Pulmonary artery endothelial cell (primary cell): ENCODE data around the gene LRCOL1. TPM values are rescaled to one million over a fixed set of nuclear protein-coding genes. Genes with fewer than 3 reads are reported as not detected.

Source experiments
- DNase-seq: peaks from one replicate; pipeline ENCODE4 v3.0.0-alpha.2; 2011; ENCODE audit warnings: low read depth, low spot score
- total RNA-seq: library from RNA; depleted of rRNA; stranded (reverse); fragments of >200 nt; gene quantifications from 2 replicates; pipeline ENCODE4 v1.2.3, GENCODE V29; 2014

The LRCOL1 gene
- total RNA-seq, 1 donor from 2014 or later: not detected

DNA sequence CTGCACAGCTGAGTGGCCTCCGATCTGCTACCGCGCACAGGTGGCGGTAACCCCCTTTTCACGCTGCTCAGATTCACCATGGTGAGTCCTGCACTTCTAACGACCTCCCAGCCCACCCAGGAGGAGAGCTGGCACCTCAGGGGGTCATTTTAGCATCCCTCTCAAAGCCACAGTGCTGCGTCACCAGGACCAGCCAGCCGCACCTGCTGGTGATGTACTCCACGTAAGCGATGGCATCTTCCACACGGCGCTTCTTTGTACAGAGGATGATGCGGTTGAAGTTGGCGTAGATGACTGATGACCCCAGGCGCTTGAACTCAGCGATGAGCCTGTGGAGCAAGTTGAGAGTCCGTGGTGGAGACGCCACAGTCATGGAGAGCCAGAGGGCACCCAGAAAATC is 27.4 kb upstream of the LRCOL1 start:
- no peak for DNase-seq

DNA sequence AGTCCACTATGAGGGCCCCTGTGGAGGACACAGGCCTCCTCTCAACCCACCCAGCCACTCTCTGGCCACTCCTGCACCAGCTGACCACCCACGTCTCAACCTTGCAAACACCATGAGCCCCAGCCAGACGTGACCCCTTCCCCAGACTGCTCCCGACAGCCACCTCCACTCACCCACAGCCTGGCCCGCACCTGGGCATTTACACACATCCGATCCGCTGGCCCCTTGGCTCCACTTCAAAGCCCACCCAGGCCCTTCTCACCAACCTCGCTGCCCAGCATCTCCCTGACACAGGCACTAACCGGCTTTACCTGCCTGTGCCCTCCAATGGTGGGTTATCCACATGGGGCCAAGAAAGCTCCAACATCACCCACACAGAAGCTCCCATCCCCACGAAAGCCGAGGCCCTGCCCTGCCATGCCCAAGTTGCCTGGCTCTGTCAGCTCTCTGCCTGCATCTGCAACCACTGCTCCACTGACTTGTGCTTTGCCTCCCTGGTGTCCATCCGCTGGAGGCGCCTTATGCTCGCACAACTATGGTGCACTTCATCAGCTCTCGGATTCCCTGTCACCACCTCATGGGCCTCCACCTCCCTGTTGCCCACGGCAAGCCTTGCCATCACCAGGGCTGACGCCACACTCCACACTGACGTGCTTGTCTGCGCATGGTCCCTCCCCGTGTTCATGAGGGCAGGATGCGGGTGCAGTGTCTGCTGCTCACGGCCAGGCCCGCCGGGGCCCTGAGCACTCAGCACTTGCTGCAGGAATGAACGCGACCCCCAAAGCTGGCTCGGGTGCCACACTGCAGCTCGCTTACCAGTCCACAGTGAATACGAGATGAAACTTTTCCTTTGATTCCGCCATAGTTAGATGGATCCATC is 24.9 kb upstream of the LRCOL1 start:
- DNase-seq: no peak

DNA sequence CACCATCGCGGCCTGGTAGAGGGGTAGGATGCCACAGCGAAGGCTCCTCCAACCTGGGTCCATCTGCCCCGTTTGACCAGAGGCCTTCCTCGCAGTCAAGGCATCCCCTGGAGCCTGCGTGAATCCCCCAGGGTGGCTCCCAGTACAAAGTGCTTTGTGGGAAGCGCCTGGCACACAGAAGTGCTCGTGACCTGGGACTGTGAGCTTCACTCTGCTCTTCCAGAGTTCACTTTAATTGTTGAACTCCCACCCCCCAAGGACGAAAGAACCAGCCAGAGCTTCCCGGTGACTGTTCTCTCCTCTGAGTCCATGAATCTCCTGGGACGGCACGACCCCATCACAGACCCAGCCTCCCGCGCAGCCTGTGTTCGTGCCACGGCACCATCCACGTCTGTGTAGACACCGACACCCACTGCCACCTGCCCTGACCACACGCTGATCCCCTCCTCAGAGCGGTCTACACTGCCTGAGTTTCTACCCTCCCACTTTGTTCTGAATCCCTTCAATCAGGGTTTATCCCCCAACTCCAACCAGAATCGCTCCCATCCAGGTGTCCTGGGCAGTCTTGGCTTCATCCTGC is 24.1 kb upstream of the LRCOL1 start:
- DNase-seq: no peak

DNA sequence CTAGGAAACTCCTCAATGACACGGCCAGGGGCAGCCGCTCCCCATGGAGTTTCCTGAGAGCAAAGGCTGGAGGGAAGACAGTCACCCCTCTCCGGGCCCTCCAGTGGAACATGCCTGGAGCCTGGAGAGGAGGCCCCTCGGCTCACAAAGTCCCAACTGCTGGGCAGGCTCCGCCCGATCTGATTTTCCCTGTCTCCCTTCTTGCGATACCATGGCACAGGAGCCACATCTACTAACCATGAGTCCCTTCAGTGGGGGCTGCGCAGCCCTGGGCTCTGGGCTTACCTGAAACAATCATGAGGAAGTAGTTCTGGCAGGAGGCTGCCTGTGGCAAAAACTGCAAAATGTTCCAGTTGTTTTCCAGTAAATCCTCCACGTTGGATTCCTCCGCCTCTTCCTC is 23.5 kb upstream of the LRCOL1 start:
- DNase-seq: no peak

DNA sequence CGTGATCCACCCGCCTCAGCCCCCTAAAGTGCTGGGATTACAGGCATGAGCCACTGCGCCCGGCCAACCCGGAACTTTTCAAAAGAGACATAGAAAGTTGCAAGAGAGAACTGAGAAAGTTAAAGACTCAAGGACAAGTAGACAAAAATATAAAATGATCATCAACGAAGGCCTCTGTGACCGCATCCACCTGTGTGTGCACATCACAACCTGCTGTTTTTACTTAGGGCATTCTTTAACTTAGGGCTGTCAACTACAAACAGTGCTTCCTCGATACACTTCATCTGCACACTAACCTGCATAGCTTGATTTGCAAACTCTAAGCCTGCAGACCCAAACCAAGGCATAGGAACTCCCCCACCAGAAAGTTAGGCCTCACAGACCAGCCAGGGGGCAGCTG is 23.0 kb upstream of the LRCOL1 start:
- DNase-seq: no peak

DNA sequence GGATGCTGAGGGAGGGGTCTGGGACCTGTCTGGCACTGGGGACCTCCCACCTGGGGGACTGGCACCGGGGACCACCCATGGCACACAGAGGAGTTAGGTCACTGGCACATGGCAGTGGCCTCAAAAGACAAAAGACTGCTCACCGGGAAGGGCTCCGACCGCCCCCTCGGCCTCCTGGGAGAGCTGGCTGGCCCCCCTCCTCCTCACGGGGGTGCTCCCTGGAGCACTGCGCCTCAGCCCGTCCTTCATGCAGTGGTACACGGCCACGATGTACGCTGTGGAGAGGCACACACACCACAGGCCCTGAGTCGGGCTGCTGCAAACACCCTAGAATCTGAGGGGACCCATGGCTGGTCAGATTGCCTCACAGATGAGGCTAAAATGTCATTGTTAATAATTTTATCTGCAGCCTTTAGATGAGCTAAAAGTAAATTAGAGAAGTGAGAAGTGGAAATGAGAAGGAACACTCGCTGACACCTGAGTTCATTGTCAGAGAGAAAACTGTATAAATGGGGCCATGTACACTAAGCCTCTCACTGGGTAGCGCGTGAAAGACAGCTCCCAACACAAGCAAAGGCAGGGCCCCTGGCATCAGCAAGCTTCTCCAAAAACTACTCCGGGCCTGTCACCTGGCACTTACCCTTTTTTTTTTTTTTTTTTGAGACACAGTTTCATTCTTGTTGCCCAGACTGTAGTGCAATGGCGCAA is 22.3 kb upstream of the LRCOL1 start:
- DNase-seq: no peak

DNA sequence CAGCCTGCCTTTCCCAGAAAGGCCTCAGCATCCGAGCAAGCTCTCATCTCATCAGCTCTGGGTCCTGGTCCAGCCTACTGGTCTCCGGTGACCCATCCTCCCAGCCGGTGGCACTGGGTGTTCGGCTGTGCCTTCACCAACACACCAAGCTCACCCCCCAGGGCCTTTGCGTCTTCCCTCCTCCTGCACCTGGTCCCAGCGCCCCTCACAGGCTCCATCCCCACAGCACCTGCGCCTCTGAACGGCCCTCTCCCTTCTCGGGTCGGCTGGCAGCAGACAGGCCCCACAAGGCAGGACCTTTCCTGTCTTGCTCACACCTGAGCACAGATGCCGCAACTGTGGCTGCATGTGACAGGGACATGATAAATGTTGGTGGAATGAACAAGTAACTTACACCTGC is 21.3 kb upstream of the LRCOL1 start:
- DNase-seq: no peak

DNA sequence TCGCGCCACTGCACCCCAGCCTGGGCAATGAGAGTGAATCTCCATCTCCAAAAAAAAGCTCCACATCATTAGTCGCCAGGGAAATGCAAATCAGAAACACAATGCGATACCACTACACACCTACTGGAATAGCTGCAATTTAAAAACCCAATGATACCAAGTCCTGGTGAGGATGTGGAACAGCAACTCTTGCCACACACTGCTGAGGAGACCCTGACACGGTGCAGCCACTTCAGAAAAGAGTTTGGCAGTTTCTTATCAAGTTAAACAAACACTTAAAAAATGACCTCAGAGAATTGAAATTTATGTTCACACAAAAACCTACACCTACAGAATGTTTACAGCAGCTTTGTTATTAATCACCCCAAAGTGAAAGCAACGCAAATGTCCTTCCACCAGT is 20.3 kb upstream of the LRCOL1 start:
- DNase-seq: no peak

DNA sequence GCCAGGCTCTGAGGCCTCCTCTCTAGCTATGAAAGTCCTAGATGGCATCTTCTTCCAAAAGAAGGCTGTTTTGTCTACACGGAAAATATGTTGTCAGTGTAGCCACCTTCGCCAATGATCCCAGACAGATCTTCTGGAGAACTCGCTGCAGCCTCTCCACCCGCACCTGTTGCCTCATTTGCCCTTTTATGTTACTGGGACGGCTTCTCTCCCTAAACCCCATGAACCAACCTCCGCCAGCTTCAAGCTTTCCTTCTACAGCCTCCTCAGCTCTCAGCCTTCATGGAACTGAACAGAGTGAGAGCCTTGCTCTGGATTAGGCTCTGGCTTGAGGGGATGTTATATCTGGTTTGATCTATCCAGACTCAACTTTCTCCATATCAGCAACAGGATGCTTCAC is 18.9 kb upstream of the LRCOL1 start:
- no peak for DNase-seq

DNA sequence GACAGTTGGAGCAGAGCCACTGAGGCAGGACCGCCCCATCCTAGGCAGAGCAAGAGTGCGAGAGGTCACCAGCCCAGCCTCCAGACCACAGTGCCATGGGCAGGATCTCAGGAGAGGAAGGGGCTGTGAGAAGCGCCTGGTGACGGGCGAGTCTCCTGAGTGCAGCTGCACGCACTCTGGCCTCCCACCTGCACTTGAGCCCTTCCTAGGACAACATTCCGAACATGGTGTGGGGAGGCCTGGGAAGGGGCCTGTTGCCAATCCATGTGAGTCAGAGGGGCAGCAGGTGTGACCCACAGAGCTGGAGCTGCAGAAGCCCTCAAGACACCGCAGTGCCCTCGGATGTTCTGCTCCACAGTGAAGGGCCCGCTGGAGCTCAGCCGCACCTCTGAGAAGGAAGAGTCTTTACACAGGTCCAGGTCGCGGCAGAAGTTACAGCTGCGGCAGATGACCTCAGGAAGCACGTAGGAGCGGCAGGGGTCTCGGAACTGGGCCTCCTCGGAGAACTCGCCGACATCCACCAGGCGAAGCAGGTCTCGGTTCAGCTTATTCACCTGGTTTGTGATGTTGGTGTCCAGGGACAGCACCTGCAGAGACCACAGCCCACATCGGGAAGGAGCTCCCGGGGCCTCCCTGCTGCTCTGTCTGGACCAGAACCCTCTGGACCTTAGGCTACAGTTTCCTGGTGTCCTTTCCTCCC is 15.5 kb upstream of the LRCOL1 start:
- DNase-seq: no peak

DNA sequence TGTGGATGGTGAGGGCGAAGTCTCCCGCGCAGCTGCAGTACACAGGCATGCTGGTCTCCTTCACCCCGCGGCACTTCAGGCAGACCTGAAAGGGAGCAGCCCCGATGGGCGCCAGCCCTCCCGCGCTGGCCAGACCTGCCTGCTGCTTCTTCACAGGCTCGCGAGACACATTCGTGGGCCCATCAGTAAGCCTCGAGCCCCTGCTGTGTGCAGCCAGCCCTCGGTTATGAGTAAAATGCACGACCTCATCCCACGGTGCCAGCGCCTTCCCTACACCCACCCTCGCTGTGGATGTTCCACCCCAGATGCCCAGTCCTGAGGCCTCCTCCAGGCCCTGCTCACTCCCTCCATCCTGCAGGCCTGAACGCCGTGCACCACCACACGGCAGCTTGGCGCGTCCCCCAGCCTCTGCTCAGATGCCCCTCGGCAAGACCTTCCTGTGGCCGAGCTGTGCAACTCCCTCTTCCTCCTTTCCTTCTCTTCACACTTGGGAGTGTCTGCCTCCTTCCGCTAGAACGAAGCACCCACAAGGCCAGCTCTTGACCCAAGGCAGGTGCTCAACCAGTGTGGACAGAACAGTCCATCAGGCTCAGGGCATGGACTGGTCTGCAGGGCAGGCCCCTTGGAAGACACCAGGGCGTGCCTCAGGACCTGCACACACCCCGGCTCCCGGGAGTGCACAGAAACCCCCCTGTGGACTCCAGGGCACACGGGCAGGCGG is 14.7 kb upstream of the LRCOL1 start:
- no peak for DNase-seq

DNA sequence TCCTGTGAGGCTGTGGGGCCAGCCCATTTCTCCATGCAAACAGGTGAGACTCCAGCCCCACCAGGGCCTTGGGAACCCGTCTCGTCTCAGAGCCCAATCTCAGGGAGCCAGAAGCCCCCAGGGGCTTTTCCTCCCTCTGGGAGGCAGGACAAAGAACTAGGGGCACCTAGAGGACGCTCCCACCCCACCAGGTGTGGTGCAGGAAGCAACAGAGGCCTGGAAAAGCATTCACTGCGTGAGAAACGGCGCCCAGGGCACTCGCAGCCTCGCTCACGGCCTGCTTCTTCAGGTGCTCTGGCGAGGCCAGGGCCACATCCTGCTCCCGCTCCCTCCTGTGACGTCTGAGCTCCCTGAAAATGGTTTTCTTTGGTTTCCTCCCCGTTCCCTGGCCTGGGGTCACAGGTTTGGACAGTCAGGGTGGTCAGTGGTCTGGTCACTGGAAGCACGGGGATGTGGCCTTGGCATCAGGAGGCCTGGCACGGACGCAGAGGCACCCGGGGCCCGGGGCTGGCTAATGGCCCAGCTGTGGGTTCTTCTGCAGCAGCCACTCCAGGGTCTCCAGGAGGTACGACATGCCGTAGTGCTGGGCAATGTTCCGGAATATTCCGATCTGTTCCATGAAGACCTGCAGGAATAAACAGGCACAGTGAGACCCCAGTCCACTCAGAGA is 13.9 kb upstream of the LRCOL1 start:
- DNase-seq: no peak

DNA sequence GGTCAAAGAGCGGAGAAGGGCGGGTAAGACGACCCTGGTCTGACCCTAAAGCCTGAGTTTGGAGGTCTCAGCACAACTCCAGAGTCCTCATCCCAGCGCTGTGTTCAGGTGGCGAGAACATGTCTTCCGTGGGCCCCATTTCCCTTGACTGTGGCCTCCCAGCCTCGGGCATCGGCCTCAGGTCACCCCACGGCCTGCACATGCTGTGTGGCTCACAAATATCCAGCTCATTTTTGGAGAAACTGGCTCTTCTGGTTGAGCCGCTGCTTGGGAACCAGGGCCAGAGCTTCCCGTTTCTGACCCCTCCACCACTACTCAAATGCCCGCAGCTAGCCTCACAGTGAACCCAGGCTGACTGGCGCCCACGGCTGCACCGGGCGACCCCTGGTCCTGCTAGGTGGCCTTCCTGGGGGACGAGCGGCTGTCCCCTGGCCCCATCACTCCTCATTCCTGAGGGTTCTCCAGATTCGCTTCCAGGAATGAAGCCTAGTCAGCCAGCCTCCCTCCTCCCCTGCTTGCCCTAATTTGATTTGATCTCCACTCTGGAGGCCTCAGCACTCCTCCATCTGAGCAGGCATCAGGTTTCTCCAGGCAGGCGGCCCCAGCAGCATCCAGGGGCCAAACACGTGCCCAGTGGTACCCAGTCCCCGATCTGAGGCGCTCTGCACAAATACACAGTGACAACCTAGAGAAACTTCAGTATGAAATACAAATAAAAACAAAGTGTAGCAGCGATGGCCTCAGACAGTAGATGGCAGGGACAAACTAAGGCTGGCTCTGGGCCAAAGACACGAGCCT is 12.9 kb upstream of the LRCOL1 start:
- DNase-seq: no peak

DNA sequence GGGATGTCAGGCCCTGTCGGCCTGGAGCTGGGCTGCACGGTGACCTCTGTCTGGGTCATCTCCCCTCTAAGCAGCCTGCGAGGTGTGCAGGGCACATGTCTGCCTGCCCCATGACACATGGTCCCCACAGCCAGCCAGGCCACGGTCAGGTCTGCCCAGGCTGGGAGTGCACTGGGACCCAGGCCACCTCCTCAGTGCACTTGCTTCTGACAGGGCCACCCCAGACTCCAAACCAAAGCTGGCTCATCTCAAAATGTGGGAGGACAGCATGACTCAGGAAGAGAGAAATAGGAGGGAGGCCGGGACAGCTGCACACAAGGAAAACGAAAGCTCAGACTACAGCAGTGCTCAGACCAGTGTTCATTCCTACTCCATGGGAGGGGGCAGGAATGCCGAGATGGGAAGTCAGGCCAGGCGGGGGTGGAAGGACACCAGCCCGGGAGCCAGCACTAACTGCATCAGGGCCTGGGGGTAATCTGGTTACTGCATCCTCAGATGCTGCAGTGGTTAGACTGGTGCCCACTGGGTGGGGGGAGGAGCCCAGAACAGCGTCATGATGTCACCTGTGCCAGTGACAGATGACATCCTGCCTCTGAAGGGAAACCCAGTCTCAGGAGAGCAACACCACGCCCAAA is 12.2 kb upstream of the LRCOL1 start:
- DNase-seq: no peak

DNA sequence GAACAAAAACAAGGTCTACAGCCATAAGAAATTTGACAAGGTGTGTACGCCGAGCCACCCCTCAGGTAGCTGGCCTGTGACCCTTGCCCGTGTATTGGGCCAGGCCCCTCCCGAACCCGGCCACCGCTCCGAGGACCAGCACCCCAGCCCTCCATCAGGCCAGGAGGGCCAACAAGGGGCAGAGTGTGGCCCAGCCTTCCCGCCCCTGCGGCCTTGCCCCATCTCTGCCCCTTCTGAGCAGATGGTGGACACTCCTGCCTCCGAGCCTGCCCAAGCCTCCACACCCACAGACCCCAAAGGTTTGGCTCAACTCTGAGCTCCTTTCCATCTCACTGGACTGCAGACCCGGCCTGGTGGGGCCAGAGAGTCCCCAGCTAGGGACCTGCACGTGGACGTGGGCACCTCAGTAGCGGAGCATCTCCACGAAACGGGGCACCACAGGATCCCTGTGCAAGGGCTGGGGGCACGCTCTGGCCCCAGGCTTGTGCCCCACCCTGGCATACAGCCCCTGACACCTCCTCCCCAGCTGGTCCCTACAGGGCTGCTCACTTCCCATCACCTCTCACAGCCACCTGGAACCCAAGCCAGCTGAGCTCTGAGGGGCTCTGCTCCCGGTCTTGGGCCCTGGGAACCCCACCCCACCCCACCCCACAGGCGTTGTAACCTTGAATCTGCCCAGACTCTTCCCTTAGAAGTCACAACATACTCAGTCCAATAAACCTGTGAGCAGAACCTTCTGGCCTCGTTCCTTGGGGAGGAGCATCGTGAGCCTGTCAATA is 11.5 kb upstream of the LRCOL1 start:
- DNase-seq: no peak

DNA sequence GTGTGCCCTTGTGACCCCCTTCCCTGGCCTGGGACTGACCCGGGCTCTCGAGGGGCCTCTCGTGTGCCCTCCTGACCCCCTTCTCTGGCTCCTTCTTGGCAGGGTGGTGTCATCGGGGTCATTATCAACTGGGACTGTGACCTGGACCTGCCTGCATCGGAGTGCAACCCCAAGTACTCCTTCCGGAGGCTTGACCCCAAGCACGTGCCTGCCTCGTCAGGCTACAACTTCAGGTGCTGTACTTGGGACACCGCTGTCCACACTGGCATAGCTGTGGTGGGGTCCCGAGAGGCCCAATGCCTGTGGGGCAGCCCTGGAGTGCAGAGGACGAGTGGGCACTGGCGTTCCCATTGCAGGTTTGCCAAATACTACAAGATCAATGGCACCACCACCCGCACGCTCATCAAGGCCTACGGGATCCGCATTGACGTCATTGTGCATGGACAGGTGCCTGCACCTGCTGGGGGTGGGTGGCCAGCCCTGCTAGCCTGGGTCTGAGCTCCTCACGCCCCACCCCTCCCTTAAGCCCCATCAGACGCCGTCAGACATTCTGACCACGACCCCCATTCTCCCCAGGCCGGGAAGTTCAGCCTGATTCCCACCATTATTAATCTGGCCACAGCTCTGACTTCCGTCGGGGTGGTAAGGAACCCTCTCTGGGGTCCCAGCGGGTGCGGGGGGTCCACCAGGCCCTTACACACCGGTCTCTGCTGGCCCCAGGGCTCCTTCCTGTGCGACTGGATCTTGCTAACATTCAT is 10.7 kb upstream of the LRCOL1 start:
- DNase-seq: no peak

DNA sequence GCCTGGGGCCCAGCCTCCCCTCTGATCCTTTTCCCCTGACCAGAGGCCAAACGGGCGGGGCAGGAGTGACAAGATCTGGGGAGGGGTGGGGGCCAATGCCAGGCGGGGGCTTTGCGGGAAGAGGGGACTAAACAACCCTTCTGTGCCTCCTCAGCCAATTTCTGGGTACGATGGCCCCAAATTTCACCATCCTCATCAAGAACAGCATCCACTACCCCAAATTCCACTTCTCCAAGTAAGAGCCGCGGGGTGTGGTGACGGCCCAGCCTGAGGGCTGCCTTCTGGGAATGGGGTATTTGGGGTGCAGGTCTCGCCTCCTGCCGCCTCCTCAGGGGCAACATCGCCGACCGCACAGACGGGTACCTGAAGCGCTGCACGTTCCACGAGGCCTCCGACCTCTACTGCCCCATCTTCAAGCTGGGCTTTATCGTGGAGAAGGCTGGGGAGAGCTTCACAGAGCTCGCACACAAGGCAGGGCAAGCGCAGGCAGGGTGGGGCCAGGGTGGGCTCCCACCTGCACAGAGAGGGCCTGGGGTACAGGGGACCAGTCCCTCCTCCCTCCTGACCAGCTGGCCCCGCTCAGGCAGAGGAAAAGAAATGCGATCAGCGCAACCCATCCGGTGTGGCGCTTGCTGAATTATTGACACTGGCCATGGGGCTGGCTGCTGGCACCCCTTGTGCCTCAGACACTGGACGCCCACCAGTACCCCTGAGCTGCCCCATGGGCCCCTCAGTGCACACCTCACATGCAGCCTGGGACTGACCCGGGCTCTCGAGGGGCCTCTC is 9.9 kb upstream of the LRCOL1 start:
- no peak for DNase-seq
